Measurements from ENCODE around the gene DLEC1. TPM values are rescaled to one million over a fixed set of nuclear protein-coding genes. Genes with fewer than 3 reads are reported as not detected.

The DLEC1 gene
- total RNA-seq, 4 donors from 2014 or later, result 0.19 to 2.1 (median 0.50) TPM

- no peak for DNase-seq (ENCODE audit: low spot score in 2 of 2)
- no peaks in the 10 kb centered on the region for H3K9me3 ChIP-seq
- no peaks in the 10 kb centered on the region for H3K4me1 ChIP-seq
- WGBS, result 67% methylated on average over 10 of the region's 19 CpGs
- no peak for TF ChIP-seq POLR2A (IDR thresholded peaks at IDR 0.05)
- TF ChIP-seq POLR2AphosphoS5 (IDR thresholded peaks at IDR 0.05), result no peak
- TF ChIP-seq CTCF (IDR thresholded peaks at IDR 0.05), result no peak
- no peak for TF ChIP-seq EP300 (IDR thresholded peaks at IDR 0.05)
- no peaks in the 10 kb centered on the region for H3K27me3 ChIP-seq
- no peak overlapping the region for H3K27ac ChIP-seq
- H3K4me3 ChIP-seq, result no peak overlapping the region
- no peaks in the 10 kb centered on the region for H3K36me3 ChIP-seq
These were observed 58.7 kb downstream of the DLEC1 start for GRCh38 chr3:38097446-38098375.

DNA sequence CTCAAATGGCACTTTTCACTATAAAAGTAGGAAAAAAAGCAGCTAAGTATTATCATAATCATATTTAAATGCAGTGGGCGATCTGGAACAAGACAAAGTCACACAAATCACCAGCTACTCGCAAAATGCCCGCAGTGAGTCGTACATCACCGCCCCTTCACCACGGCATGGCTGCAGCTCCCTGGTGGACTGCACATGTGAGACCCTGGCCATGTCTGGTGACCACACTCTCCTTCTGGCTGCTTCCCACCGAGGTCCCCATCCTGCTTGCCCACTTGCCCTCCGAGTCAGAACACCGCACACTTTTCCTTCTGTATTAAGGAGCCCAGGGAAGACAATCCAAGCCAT, 59.3 kb downstream of the DLEC1 start:
- 89% methylated on average over 9 of the region's 9 CpGs for WGBS
- Histone ChIP-seq H3K27ac (no peak overlapping the region), H3K4me3 (no peak overlapping the region), H3K9me3 (no peaks in the 10 kb centered on the region), H3K36me3 (no peaks in the 10 kb centered on the region), H3K4me1 (no peaks in the 10 kb centered on the region), H3K27me3 (no peaks in the 10 kb centered on the region)
- no peak for TF ChIP-seq POLR2A (IDR thresholded peaks at IDR 0.05)
- no peak for TF ChIP-seq EP300 (IDR thresholded peaks at IDR 0.05)
- TF ChIP-seq CTCF (IDR thresholded peaks at IDR 0.05), result no peak
- TF ChIP-seq POLR2AphosphoS5 (IDR thresholded peaks at IDR 0.05), result no peak
- no peak for DNase-seq (ENCODE audit: low spot score in 2 of 2)

GRCh38 chr3:38099518-38099917, 60.5 kb downstream of the DLEC1 start:
- WGBS, result 34% methylated on average over 5 of the region's 5 CpGs
- H3K9me3 ChIP-seq, result no peaks in the 10 kb centered on the region
- H3K27ac ChIP-seq, result no peak overlapping the region
- H3K36me3 ChIP-seq, result no peaks in the 10 kb centered on the region
- no peaks in the 10 kb centered on the region for H3K27me3 ChIP-seq
- no peak overlapping the region for H3K4me3 ChIP-seq
- H3K4me1 ChIP-seq, result no peaks in the 10 kb centered on the region
- no peak for TF ChIP-seq EP300 (IDR thresholded peaks at IDR 0.05)
- TF ChIP-seq POLR2AphosphoS5 (IDR thresholded peaks at IDR 0.05), result no peak
- no peak for TF ChIP-seq CTCF (IDR thresholded peaks at IDR 0.05)
- no peak for TF ChIP-seq POLR2A (IDR thresholded peaks at IDR 0.05)
- no peak for DNase-seq (ENCODE audit: low spot score in 2 of 2)

GRCh38 chr3:38100498-38100897, 61.5 kb downstream of the DLEC1 start:
- no peak for DNase-seq (ENCODE audit: low spot score in 2 of 2)
- WGBS, result 88% methylated on average over 3 of the region's 3 CpGs
- TF ChIP-seq EP300 (IDR thresholded peaks at IDR 0.05) (no peak), POLR2AphosphoS5 (IDR thresholded peaks at IDR 0.05) (no peak), POLR2A (IDR thresholded peaks at IDR 0.05) (no peak), CTCF (IDR thresholded peaks at IDR 0.05) (no peak)
- Histone ChIP-seq H3K36me3 (no peaks in the 10 kb centered on the region), H3K4me1 (no peaks in the 10 kb centered on the region), H3K4me3 (no peak overlapping the region), H3K9me3 (no peaks in the 10 kb centered on the region), H3K27ac (no peak overlapping the region), H3K27me3 (no peaks in the 10 kb centered on the region)

GRCh38 chr3:38101811-38102443, 62.9 kb downstream of the DLEC1 start:
- no peak overlapping the region for H3K27ac ChIP-seq
- no peaks in the 10 kb centered on the region for H3K9me3 ChIP-seq
- DNase-seq (ENCODE audit: low spot score in 2 of 2), result no peak
- 85% methylated on average over 6 of the region's 6 CpGs for WGBS
- no peaks in the 10 kb centered on the region for H3K36me3 ChIP-seq
- no peaks in the 10 kb centered on the region for H3K27me3 ChIP-seq
- H3K4me1 ChIP-seq, result no peaks in the 10 kb centered on the region
- no peak for TF ChIP-seq CTCF (IDR thresholded peaks at IDR 0.05)
- no peak for TF ChIP-seq EP300 (IDR thresholded peaks at IDR 0.05)
- no peak for TF ChIP-seq POLR2AphosphoS5 (IDR thresholded peaks at IDR 0.05)
- TF ChIP-seq POLR2A (IDR thresholded peaks at IDR 0.05), result no peak
- no peak overlapping the region for H3K4me3 ChIP-seq

Data from suprapubic skin (tissue), 4 donors.